T-helper 2 cell treated with Interferon-gamma antibody and Interleukin-4, amounts not matched to agents 100 ng/mL and 5 ng/mL, for 36 hours (primary cell): ENCODE results near the gene TANC1. TPM values are rescaled to one million over a fixed set of nuclear protein-coding genes. Genes with fewer than 3 reads are reported as not detected.

Source experiments
- intact Hi-C: fragments of 100-400 bp; cut with micrococcal nuclease; formaldehyde crosslinking; loops from one replicate; pipeline ENCODE4 v1.15.1; 2023
- total RNA-seq: library from RNA; stranded (reverse); gene quantifications from 2 replicates; pipeline ENCODE4 v1.2.3, GENCODE V29; 2022

TANC1 gene
- total RNA-seq, 1 donor from 2014 or later: 0.20 TPM

GRCh38 chr2:159214325-159214865 is 246.0 kb downstream of the TANC1 start:
- intact Hi-C loops: no loop called here

- intact Hi-C loops: no loop called here
Measured at GRCh38 chr2:159215116-159215515, 246.7 kb downstream of the TANC1 start.

GRCh38 chr2:159217676-159218075 is 249.2 kb downstream of the TANC1 start:
- intact Hi-C loops: no loop called here

GRCh38 chr2:159218389-159218788 is 249.9 kb downstream of the TANC1 start:
- intact Hi-C loops: no loop called here

- intact Hi-C loops: no loop called here
Measured at GRCh38 chr2:159219394-159219998, 251.1 kb downstream of the TANC1 start.

DNA sequence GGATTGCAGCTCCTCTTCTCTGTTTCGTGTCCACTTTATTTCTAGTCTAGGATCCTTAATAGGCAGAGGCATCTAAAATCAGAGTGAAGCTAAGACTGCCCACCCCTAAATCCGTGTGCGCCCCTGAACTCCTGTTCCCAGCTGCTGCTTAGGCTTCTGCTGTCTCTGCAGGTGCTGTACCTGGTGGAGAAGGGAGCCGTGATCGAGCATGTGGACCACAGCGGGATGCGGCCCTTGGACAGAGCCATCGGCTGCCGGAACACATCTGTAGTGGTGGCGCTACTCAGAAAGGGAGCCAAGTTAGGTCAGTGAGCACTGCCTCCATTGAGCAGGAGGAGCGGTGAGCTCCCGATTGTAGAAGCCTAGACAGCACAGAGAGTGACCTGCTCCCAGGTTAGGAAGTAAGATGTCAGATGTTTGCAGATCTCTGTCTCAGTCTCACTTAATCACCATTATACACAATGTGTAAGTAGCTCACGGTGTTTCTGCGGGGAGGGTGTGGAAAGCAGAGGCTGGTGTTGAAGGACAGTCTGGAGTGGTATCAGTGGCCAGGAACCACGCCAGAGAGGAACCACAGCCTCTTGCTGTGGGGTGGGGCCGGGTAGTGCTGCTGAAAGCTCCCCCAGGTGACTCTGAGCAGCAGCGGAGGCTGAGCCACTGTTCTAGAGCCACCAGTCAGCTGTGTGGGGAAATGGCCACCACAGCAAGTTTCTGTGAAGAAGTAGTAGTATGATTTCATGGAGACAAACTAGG is 255.8 kb downstream of the TANC1 start:
- intact Hi-C loops: no loop called here

DNA sequence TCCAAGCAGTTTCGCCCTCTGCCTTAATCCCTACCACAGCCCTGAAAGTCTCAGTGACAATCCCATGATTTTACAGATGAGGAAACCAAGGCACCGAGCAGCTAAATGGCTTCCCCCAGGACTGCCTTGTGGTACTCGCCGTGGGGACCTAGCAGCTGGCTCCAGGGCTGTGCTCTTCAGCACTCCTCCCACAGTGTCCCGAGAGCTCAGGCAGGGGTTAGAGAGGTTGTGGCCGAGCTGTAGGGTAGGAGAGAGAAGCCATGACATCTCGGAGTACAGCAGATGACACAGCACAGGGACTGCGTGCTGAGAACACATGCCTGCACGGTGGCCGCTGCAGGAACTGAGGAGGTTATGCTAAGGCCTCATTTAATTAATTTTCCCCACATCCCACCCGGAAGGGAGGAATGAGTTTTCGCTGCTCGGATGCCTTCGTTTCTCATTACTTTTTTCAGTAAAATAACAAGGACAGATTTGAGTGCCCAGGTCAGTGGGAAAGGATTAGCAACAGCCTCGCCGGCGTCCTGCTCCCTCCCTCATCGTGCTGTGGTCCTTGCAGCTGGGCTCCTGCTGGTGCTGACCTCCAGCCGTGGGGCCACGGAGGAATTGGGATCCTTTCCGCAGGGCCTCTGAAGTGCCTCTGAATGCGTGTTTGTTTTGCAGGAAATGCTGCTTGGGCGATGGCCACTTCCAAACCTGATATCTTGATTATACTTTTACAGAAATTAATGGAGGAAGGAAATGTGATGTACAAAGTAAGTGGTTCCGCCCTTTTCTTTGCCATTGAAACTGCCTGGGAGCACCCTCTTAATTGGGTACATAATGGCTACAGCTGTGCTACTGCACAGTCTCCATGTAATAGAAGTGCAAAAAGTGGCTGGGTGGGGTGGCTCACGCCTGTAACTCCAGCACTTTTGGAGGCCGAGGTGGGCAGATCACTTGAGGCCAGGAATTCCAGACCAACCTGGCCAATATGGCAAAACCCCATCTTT is 256.9 kb downstream of the TANC1 start:
- intact Hi-C loops: no loop called here

- intact Hi-C loops: no loop called here
Measured at GRCh38 chr2:159226059-159226461, 257.6 kb downstream of the TANC1 start.

DNA sequence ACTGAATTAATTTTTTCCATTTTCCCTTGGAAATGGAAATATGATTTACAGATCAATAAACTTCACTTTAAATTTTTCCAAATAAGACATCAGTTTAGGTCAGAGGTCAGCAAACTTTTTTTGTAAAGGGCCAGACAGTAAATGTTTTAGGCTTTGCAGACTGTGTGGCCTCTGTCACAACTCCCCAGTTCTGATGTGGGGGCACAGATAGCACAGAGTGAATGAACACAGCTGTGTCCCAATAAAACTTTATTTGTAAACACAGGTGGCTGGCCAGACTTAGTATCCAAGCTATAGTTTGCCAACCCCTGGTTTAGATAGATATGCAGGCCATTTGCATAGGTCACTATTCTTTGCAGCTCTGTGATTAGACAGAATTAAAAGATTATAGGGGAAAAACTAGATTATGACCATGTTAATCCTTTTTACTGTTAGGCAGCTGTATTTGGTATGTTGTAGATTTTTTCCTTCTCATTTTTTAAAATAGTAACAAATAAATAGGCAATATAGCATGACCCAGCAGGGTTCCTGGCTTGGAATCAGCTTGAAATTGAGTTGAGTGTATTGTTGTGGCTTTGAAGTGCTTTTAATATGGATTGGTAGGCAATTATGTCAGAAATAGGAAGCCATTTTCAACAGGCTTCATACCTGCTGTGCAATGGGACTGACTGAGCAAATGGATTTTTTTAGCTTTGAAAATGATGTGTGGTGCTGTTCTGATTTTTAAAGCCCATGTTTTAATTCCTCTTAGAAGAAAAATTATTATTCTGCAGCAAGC is 258.4 kb downstream of the TANC1 start:
- intact Hi-C loops: no loop called here

GRCh38 chr2:159227467-159227866 is 259.0 kb downstream of the TANC1 start:
- intact Hi-C loops: no loop called here

DNA sequence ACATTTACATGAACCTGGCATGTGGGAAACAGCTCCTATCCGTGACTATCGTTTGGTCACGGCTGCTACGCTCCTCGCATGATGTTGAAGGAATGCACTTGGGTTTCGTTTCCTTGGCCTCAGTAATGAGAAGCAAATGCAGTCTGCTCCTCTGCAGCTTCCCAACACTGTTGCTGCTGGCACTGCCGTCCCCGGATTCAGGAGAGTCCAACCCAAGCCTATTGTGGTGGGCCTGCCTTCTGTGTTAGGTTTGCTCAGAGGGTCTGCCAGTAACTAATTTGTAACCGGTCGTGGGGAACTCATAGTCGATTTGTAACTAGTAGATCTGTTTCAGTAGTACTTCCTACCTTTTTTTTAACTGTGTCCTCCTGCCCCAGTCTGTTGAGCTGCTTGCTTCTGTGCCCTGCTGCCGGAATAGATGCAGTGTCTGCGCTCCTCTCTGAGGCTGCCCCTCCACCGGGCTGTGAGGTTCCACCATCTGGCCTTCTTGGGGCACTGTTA is 259.7 kb downstream of the TANC1 start:
- intact Hi-C loops: no loop called here

GRCh38 chr2:159229476-159230144 is 261.2 kb downstream of the TANC1 start:
- intact Hi-C loops: no loop called here

- intact Hi-C loops: no loop called here
Measured at GRCh38 chr2:159230145-159230877, 261.9 kb downstream of the TANC1 start.

- intact Hi-C loops: no loop called here
Measured at GRCh38 chr2:159232456-159233170, 264.2 kb downstream of the TANC1 start.

GRCh38 chr2:159234868-159235267 is 266.4 kb downstream of the TANC1 start:
- intact Hi-C loops: no loop called here

DNA sequence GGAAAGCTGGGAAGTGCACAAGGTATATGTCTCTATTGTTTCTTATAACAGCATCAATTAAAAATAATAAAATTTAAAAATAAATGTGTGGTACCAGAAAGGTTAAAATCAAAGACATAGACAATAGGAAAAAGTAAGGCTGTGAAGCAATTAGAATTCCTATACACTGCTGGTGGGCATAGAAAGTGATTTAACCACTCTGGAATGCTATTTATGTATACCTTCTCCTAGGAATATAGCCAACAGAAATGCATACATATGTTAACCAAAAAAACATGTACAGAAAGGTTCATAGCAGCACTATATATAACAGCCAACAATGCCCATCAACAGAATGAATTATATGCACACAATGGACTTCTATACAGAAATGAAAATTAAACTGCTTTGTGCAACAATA is 275.1 kb downstream of the TANC1 start:
- intact Hi-C loops: no loop called here

GRCh38 chr2:159246325-159246988 is 278.0 kb downstream of the TANC1 start:
- intact Hi-C loops: no loop called here
